WTC11 (cell line): ENCODE data around the gene GADD45B.
A peak's percentile ranks its signal among the peaks of the same experiment; 100 is the strongest.

Experiments used
- TCF7 ChIP-seq: sonication (generic); formaldehyde crosslinking; IDR thresholded peaks from 2 replicates; pipeline ENCODE4 v1.8.0; 2022; ENCODE audit warnings: mild to moderate bottlenecking, low read depth, missing genetic modification reagents, moderate library complexity
- ZNF232 ChIP-seq: sonication (generic); formaldehyde crosslinking; IDR thresholded peaks from 2 replicates; pipeline ENCODE4 v1.8.0; 2022; ENCODE audit warnings: mild to moderate bottlenecking, missing genetic modification reagents
- TF ChIP-seq, protein P1 (sequence below): sonication (generic); formaldehyde crosslinking; IDR thresholded peaks from 2 replicates; pipeline ENCODE4 v1.8.0; 2022; ENCODE audit warnings: mild to moderate bottlenecking, missing genetic modification reagents
- TF ChIP-seq, protein P2 (sequence below): sonication (generic); formaldehyde crosslinking; IDR thresholded peaks from 2 replicates; pipeline ENCODE4 v1.8.1; 2023; ENCODE audit warnings: mild to moderate bottlenecking, missing genetic modification reagents, borderline replicate concordance
- TF ChIP-seq, protein P3 (sequence below): fragments of 200-600 bp; IDR thresholded peaks from 2 replicates; pipeline ENCODE4 v1.8.0; 2022; ENCODE audit warnings: antibody characterized with exemption
- TF ChIP-seq, protein P4 (sequence below): sonication (generic); formaldehyde crosslinking; IDR thresholded peaks from 2 replicates; pipeline ENCODE4 v1.8.1; 2022; ENCODE audit warnings: mild to moderate bottlenecking, missing genetic modification reagents, moderate library complexity, borderline replicate concordance
- TF ChIP-seq, protein P5 (sequence below): sonication (generic); formaldehyde crosslinking; IDR thresholded peaks from 2 replicates; pipeline ENCODE4 v1.8.1; 2023; ENCODE audit warnings: mild to moderate bottlenecking, missing genetic modification reagents

DNA sequence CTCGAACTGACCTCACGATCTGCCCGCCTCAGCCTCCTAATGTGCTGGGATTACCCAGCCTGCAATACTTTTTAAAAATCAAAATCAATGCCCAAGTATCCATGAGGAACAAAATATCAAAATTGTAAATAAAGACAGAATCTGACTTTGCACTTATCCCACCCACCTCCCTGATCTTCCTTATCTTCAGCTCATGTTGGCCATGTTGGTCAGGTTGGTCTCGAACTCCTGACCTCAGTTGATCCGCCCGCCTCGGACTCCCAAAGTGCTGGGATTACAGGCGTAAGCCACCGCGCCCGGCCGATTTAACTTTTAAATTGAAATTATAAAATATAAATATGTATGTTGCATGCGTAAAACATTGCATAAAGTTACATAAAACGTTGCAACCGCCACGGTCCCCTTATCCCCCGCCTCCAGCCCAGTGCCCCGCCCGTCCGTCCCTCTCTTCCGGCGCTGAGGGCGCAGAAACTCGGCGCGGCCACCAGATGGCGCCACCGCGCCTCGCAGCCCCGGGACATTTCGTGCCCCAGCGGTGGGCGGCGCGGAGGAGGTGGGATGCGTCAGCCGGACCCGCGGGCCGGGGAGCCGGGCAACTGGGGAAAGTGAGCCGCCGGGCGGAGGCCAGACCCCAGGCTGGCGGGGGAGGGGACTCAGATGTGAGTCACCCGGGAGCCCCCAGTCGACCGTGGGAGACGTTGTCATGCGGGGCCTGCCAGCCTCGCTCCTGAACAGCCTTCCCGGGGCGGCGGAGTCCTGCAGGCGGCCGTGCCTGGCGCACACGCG lies 1.5 kb upstream of the GADD45B start:
- TF ChIP-seq, protein P1, sequence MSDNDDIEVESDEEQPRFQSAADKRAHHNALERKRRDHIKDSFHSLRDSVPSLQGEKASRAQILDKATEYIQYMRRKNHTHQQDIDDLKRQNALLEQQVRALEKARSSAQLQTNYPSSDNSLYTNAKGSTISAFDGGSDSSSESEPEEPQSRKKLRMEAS (CRISPR knock-in tag), result no peak
- TF ChIP-seq ZNF232 (CRISPR knock-in tag) (no peak), TCF7 (CRISPR knock-in tag) (no peak)
- TF ChIP-seq, protein P2, sequence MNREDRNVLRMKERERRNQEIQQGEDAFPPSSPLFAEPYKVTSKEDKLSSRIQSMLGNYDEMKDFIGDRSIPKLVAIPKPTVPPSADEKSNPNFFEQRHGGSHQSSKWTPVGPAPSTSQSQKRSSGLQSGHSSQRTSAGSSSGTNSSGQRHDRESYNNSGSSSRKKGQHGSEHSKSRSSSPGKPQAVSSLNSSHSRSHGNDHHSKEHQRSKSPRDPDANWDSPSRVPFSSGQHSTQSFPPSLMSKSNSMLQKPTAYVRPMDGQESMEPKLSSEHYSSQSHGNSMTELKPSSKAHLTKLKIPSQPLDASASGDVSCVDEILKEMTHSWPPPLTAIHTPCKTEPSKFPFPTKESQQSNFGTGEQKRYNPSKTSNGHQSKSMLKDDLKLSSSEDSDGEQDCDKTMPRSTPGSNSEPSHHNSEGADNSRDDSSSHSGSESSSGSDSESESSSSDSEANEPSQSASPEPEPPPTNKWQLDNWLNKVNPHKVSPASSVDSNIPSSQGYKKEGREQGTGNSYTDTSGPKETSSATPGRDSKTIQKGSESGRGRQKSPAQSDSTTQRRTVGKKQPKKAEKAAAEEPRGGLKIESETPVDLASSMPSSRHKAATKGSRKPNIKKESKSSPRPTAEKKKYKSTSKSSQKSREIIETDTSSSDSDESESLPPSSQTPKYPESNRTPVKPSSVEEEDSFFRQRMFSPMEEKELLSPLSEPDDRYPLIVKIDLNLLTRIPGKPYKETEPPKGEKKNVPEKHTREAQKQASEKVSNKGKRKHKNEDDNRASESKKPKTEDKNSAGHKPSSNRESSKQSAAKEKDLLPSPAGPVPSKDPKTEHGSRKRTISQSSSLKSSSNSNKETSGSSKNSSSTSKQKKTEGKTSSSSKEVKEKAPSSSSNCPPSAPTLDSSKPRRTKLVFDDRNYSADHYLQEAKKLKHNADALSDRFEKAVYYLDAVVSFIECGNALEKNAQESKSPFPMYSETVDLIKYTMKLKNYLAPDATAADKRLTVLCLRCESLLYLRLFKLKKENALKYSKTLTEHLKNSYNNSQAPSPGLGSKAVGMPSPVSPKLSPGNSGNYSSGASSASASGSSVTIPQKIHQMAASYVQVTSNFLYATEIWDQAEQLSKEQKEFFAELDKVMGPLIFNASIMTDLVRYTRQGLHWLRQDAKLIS (CRISPR knock-in tag), result no peak
- TF ChIP-seq, protein P3, sequence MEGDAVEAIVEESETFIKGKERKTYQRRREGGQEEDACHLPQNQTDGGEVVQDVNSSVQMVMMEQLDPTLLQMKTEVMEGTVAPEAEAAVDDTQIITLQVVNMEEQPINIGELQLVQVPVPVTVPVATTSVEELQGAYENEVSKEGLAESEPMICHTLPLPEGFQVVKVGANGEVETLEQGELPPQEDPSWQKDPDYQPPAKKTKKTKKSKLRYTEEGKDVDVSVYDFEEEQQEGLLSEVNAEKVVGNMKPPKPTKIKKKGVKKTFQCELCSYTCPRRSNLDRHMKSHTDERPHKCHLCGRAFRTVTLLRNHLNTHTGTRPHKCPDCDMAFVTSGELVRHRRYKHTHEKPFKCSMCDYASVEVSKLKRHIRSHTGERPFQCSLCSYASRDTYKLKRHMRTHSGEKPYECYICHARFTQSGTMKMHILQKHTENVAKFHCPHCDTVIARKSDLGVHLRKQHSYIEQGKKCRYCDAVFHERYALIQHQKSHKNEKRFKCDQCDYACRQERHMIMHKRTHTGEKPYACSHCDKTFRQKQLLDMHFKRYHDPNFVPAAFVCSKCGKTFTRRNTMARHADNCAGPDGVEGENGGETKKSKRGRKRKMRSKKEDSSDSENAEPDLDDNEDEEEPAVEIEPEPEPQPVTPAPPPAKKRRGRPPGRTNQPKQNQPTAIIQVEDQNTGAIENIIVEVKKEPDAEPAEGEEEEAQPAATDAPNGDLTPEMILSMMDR, result peak; percentile 95
- TF ChIP-seq, protein P4, sequence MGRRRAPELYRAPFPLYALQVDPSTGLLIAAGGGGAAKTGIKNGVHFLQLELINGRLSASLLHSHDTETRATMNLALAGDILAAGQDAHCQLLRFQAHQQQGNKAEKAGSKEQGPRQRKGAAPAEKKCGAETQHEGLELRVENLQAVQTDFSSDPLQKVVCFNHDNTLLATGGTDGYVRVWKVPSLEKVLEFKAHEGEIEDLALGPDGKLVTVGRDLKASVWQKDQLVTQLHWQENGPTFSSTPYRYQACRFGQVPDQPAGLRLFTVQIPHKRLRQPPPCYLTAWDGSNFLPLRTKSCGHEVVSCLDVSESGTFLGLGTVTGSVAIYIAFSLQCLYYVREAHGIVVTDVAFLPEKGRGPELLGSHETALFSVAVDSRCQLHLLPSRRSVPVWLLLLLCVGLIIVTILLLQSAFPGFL (CRISPR knock-in tag), result no peak
- TF ChIP-seq, protein P5, sequence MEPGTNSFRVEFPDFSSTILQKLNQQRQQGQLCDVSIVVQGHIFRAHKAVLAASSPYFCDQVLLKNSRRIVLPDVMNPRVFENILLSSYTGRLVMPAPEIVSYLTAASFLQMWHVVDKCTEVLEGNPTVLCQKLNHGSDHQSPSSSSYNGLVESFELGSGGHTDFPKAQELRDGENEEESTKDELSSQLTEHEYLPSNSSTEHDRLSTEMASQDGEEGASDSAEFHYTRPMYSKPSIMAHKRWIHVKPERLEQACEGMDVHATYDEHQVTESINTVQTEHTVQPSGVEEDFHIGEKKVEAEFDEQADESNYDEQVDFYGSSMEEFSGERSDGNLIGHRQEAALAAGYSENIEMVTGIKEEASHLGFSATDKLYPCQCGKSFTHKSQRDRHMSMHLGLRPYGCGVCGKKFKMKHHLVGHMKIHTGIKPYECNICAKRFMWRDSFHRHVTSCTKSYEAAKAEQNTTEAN, result peak; percentile 40; the same call in 1 of the 2 replicates
